GM23338 (cell line): Measurements from ENCODE around the gene ENPP1.

Experiments
- CREB1 ChIP-seq: fragments of 250-450 bp; sonication (Bioruptor Pico); IDR thresholded peaks from 2 replicates; pipeline ENCODE4 v1.5.0; 2020; ENCODE audit warnings: low read depth, mild to moderate bottlenecking, moderate library complexity
- EZH2 ChIP-seq: fragments of 200-600 bp; sonication (generic); IDR thresholded peaks from one replicate; pipeline ENCODE4 v1.8.0; 2017; ENCODE audit warnings: antibody characterized with exemption, mild to moderate bottlenecking, low read depth; ENCODE audit not compliant: unreplicated experiment
- EZH2phosphoT487 ChIP-seq: fragments of 200-600 bp; sonication (generic); IDR thresholded peaks from one replicate; pipeline ENCODE4 v1.8.1; 2018; ENCODE audit warnings: antibody characterized with exemption; ENCODE audit not compliant: unreplicated experiment
- JUNB ChIP-seq: IDR thresholded peaks from one replicate; pipeline ENCODE4 v1.6.1; 2016; ENCODE audit warnings: antibody characterized with exemption; ENCODE audit not compliant: unreplicated experiment
- NANOG ChIP-seq: IDR thresholded peaks from 2 replicates; pipeline ENCODE4 v1.6.1; 2016; ENCODE audit warnings: antibody characterized with exemption, borderline replicate concordance
- POLR2AphosphoS5 ChIP-seq: IDR thresholded peaks from 2 replicates; pipeline ENCODE4 v1.6.1; 2016; ENCODE audit warnings: antibody characterized with exemption, low read depth
- STAT1 ChIP-seq: IDR thresholded peaks from one replicate; pipeline ENCODE4 v1.6.1; 2016; ENCODE audit warnings: antibody characterized with exemption; ENCODE audit not compliant: unreplicated experiment
- ZNF114 ChIP-seq: fragments of 250-450 bp; sonication (Bioruptor Pico); IDR thresholded peaks from 2 replicates; pipeline ENCODE4 v1.5.0; 2020; ENCODE audit warnings: mild to moderate bottlenecking, moderate library complexity
- ZNF331 ChIP-seq: fragments of 250-450 bp; sonication (Bioruptor Pico); IDR thresholded peaks from 2 replicates; pipeline ENCODE4 v1.5.0; 2020; ENCODE audit warnings: low read depth, mild to moderate bottlenecking, moderate library complexity
- TF ChIP-seq, protein P1 (sequence below), 2 experiments: fragments of 200-600 bp in 1 of 2; sonication (generic) in 1 of 2; conservative IDR thresholded peaks; 2 replicates each; pipeline versions ENCODE4 v1.5.1 to v1.6.1; 2016 to 2017; ENCODE audit warnings: antibody characterized with exemption in 2 of 2, low read depth in 2 of 2, mild to moderate bottlenecking in 2 of 2, moderate library complexity in 1 of 2
- TF ChIP-seq, protein P2 (sequence below): IDR thresholded peaks from one replicate; pipeline ENCODE4 v1.6.1; 2018; ENCODE audit warnings: antibody characterized with exemption; ENCODE audit not compliant: unreplicated experiment
- TF ChIP-seq, protein P3 (sequence below): fragments of 250-450 bp; sonication (Bioruptor Pico); IDR thresholded peaks from 2 replicates; pipeline ENCODE4 v1.5.0; 2020; ENCODE audit warnings: mild to moderate bottlenecking, moderate library complexity
- TF ChIP-seq, protein P4 (sequence below): IDR thresholded peaks from 2 replicates; pipeline ENCODE4 v1.6.1; 2016; ENCODE audit warnings: antibody characterized with exemption

DNA sequence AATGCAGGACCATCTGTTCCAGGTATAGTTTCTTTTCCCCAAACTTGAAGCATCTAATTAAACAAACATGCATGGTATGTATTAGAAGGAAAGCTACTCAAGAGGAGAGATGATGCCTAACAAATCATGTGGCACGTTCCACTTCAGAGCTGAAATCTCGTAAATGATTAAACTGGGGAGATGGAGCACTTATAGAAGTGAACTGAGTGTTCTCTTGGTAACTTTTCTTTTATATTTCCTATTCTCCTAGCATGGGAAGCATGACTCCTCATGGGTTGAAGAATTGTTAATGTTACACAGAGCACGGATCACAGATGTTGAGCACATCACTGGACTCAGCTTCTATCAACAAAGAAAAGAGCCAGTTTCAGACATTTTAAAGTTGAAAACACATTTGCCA lies 82.3 kb downstream of the ENPP1 start:
- TF ChIP-seq, protein P1, sequence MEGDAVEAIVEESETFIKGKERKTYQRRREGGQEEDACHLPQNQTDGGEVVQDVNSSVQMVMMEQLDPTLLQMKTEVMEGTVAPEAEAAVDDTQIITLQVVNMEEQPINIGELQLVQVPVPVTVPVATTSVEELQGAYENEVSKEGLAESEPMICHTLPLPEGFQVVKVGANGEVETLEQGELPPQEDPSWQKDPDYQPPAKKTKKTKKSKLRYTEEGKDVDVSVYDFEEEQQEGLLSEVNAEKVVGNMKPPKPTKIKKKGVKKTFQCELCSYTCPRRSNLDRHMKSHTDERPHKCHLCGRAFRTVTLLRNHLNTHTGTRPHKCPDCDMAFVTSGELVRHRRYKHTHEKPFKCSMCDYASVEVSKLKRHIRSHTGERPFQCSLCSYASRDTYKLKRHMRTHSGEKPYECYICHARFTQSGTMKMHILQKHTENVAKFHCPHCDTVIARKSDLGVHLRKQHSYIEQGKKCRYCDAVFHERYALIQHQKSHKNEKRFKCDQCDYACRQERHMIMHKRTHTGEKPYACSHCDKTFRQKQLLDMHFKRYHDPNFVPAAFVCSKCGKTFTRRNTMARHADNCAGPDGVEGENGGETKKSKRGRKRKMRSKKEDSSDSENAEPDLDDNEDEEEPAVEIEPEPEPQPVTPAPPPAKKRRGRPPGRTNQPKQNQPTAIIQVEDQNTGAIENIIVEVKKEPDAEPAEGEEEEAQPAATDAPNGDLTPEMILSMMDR (conservative IDR thresholded peaks at IDR 0.05; ENCODE audit: low read depth in 2 of 2): no peak
- TF ChIP-seq NANOG (no peak), EZH2phosphoT487 (no peak), EZH2 (no peak), POLR2AphosphoS5 (no peak), CREB1 (CRISPR knock-in tag) (no peak), ZNF114 (CRISPR knock-in tag) (no peak), JUNB (no peak), ZNF331 (CRISPR knock-in tag) (no peak), STAT1 (no peak)
- TF ChIP-seq, protein P2, sequence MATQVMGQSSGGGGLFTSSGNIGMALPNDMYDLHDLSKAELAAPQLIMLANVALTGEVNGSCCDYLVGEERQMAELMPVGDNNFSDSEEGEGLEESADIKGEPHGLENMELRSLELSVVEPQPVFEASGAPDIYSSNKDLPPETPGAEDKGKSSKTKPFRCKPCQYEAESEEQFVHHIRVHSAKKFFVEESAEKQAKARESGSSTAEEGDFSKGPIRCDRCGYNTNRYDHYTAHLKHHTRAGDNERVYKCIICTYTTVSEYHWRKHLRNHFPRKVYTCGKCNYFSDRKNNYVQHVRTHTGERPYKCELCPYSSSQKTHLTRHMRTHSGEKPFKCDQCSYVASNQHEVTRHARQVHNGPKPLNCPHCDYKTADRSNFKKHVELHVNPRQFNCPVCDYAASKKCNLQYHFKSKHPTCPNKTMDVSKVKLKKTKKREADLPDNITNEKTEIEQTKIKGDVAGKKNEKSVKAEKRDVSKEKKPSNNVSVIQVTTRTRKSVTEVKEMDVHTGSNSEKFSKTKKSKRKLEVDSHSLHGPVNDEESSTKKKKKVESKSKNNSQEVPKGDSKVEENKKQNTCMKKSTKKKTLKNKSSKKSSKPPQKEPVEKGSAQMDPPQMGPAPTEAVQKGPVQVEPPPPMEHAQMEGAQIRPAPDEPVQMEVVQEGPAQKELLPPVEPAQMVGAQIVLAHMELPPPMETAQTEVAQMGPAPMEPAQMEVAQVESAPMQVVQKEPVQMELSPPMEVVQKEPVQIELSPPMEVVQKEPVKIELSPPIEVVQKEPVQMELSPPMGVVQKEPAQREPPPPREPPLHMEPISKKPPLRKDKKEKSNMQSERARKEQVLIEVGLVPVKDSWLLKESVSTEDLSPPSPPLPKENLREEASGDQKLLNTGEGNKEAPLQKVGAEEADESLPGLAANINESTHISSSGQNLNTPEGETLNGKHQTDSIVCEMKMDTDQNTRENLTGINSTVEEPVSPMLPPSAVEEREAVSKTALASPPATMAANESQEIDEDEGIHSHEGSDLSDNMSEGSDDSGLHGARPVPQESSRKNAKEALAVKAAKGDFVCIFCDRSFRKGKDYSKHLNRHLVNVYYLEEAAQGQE: no peak
- TF ChIP-seq, protein P3, sequence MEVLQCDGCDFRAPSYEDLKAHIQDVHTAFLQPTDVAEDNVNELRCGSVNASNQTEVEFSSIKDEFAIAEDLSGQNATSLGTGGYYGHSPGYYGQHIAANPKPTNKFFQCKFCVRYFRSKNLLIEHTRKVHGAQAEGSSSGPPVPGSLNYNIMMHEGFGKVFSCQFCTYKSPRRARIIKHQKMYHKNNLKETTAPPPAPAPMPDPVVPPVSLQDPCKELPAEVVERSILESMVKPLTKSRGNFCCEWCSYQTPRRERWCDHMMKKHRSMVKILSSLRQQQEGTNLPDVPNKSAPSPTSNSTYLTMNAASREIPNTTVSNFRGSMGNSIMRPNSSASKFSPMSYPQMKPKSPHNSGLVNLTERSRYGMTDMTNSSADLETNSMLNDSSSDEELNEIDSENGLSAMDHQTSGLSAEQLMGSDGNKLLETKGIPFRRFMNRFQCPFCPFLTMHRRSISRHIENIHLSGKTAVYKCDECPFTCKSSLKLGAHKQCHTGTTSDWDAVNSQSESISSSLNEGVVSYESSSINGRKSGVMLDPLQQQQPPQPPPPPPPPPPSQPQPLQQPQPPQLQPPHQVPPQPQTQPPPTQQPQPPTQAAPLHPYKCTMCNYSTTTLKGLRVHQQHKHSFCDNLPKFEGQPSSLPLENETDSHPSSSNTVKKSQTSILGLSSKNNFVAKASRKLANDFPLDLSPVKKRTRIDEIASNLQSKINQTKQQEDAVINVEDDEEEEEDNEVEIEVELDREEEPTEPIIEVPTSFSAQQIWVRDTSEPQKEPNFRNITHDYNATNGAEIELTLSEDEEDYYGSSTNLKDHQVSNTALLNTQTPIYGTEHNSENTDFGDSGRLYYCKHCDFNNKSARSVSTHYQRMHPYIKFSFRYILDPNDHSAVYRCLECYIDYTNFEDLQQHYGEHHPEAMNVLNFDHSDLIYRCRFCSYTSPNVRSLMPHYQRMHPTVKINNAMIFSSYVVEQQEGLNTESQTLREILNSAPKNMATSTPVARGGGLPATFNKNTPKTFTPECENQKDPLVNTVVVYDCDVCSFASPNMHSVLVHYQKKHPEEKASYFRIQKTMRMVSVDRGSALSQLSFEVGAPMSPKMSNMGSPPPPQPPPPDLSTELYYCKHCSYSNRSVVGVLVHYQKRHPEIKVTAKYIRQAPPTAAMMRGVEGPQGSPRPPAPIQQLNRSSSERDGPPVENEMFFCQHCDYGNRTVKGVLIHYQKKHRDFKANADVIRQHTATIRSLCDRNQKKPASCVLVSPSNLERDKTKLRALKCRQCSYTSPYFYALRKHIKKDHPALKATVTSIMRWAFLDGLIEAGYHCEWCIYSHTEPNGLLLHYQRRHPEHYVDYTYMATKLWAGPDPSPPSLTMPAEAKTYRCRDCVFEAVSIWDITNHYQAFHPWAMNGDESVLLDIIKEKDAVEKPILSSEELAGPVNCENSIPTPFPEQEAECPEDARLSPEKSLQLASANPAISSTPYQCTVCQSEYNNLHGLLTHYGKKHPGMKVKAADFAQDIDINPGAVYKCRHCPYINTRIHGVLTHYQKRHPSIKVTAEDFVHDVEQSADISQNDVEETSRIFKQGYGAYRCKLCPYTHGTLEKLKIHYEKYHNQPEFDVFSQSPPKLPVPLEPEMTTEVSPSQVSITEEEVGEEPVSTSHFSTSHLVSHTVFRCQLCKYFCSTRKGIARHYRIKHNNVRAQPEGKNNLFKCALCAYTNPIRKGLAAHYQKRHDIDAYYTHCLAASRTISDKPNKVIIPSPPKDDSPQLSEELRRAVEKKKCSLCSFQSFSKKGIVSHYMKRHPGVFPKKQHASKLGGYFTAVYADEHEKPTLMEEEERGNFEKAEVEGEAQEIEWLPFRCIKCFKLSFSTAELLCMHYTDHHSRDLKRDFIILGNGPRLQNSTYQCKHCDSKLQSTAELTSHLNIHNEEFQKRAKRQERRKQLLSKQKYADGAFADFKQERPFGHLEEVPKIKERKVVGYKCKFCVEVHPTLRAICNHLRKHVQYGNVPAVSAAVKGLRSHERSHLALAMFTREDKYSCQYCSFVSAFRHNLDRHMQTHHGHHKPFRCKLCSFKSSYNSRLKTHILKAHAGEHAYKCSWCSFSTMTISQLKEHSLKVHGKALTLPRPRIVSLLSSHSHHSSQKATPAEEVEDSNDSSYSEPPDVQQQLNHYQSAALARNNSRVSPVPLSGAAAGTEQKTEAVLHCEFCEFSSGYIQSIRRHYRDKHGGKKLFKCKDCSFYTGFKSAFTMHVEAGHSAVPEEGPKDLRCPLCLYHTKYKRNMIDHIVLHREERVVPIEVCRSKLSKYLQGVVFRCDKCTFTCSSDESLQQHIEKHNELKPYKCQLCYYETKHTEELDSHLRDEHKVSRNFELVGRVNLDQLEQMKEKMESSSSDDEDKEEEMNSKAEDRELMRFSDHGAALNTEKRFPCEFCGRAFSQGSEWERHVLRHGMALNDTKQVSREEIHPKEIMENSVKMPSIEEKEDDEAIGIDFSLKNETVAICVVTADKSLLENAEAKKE: no peak
- TF ChIP-seq, protein P4, sequence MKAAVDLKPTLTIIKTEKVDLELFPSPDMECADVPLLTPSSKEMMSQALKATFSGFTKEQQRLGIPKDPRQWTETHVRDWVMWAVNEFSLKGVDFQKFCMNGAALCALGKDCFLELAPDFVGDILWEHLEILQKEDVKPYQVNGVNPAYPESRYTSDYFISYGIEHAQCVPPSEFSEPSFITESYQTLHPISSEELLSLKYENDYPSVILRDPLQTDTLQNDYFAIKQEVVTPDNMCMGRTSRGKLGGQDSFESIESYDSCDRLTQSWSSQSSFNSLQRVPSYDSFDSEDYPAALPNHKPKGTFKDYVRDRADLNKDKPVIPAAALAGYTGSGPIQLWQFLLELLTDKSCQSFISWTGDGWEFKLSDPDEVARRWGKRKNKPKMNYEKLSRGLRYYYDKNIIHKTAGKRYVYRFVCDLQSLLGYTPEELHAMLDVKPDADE: no peak
